ENCODE data around the gene ABCG2. TPM values are rescaled to one million over a fixed set of nuclear protein-coding genes. Genes with fewer than 3 reads are reported as not detected.

ABCG2 gene
- polyA plus RNA-seq, 1 of the 3 experiments (the other 2 are of a cell fraction) = 0.02 TPM

DNA sequence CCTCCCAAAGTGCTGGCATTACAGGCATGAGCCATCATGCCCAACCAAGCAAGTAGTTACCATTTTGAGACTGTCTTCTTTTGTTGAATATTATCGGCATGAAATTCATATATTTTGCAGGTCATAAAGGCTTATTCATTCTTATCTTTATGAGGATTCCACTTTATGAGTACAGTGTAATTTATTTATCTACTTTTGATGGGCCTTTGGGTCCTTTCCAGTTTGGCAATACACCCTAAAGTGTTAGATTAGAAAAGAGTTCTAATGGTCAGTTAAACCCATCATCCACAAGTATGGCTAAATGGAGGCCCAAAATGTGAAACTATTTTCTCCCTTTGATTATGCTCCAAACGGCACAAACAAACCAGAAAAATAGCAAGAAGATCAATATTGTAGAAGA is 10.9 kb upstream of the ABCG2 start:
- POLR2A ChIA-PET = no interaction called here

DNA sequence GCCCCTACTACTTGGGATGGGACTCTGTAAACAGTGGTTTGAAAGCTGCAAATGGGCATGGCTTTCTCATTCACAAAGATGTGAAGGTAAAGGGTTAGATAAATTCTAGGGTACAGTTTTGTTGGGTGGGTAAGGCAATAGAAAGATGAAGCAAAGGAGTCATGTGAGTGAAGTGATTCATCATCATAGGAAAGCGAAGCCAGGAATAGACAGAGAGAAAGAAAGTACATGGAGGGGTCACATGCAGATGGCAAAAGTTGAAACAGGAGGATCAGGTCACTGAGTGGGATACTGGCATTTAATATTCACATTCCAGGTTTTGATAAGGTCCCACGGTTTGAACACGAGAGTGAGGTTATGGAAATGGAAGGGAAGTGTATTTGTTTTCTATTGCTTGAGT is 8.2 kb upstream of the ABCG2 start:
- no peaks in the 10 kb centered on the region for H3K36me3 ChIP-seq (replicated peaks in 1 of 2; ENCODE audit: control insufficient read depth in 1 of 2, insufficient read depth in 2 of 2, low read length in 1 of 2)
- no peaks in the 10 kb centered on the region for H3F3A ChIP-seq (replicated peaks; ENCODE audit: insufficient read depth)
- H3K27ac ChIP-seq (ENCODE audit: low read depth in 2 of 2, low read length in 1 of 2) = no peak overlapping the region
- CTCF ChIA-PET = no interaction called here
- TF ChIP-seq ELF1 (IDR thresholded peaks at IDR 0.05) (no peak), TAF1 (IDR thresholded peaks at IDR 0.05; ENCODE audit: borderline replicate concordance, low read depth, low read length) (no peak), PBX3 (IDR thresholded peaks at IDR 0.05) (no peak), RXRA (IDR thresholded peaks at IDR 0.05; ENCODE audit: borderline replicate concordance, low read depth) (no peak), SIN3A (IDR thresholded peaks at IDR 0.05; ENCODE audit: borderline replicate concordance, low read depth, low read length) (no peak), NRF1 (IDR thresholded peaks at IDR 0.05; ENCODE audit: low read depth, low read length) (no peak), GABPA (IDR thresholded peaks at IDR 0.05; ENCODE audit: low read depth) (no peak), FOXM1 (IDR thresholded peaks at IDR 0.05; ENCODE audit: low read depth) (no peak), SMC3 (IDR thresholded peaks at IDR 0.05; ENCODE audit: low read depth, low read length) (no peak), RCOR1 (IDR thresholded peaks at IDR 0.05; ENCODE audit: low read length) (no peak), YY1 (IDR thresholded peaks at IDR 0.05; ENCODE audit: low read depth) (no peak)
- TF ChIP-seq, protein P1, sequence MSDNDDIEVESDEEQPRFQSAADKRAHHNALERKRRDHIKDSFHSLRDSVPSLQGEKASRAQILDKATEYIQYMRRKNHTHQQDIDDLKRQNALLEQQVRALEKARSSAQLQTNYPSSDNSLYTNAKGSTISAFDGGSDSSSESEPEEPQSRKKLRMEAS (IDR thresholded peaks at IDR 0.05; ENCODE audit: low read depth) = no peak
- TF ChIP-seq, protein P2, sequence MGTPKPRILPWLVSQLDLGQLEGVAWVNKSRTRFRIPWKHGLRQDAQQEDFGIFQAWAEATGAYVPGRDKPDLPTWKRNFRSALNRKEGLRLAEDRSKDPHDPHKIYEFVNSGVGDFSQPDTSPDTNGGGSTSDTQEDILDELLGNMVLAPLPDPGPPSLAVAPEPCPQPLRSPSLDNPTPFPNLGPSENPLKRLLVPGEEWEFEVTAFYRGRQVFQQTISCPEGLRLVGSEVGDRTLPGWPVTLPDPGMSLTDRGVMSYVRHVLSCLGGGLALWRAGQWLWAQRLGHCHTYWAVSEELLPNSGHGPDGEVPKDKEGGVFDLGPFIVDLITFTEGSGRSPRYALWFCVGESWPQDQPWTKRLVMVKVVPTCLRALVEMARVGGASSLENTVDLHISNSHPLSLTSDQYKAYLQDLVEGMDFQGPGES (IDR thresholded peaks at IDR 0.05; ENCODE audit: low read depth, low read length) = no peak
- no peaks in the 10 kb centered on the region for H3K79me2 ChIP-seq (ENCODE audit: insufficient read depth)
- no peak overlapping the region for H3K9ac ChIP-seq
- no peaks in the 10 kb centered on the region for H3K9me3 ChIP-seq
- POLR2A ChIA-PET = no interaction called here
- no peaks in the 10 kb centered on the region for H3K4me1 ChIP-seq (ENCODE audit: control insufficient read depth in 1 of 2, insufficient read depth in 2 of 2, low read depth in 1 of 2, low read length in 1 of 2)
- H3K4me3 ChIP-seq (ENCODE audit: low read depth in 2 of 2, low read length in 1 of 2) = no peak overlapping the region
- DNase-seq = no peak
- no peak overlapping the region for H2AFZ ChIP-seq (ENCODE audit: low read depth)
- H4K20me1 ChIP-seq (ENCODE audit: insufficient read depth) = no peaks in the 10 kb centered on the region
- whole genome bisulfite sequencing (ENCODE audit: low lambda C conversion rate) = 69% methylated on average over 3 of the region's 3 CpGs
- H3K9me2 ChIP-seq = no peaks in the 10 kb centered on the region
- no peaks in the 10 kb centered on the region for H3K27me3 ChIP-seq (ENCODE audit: insufficient read depth)
- H3K4me2 ChIP-seq = no peak overlapping the region

More for the DNA sequence above, 10.9 kb upstream of the ABCG2 start:
- no peak overlapping the region for H3K27ac ChIP-seq (ENCODE audit: low read depth in 2 of 2, low read length in 1 of 2)
- H3K36me3 ChIP-seq (replicated peaks in 1 of 2; ENCODE audit: control insufficient read depth in 1 of 2, insufficient read depth in 2 of 2, low read length in 1 of 2) = no peaks in the 10 kb centered on the region
- no peaks in the 10 kb centered on the region for H3K79me2 ChIP-seq (ENCODE audit: insufficient read depth)
- no peak overlapping the region for H3K4me2 ChIP-seq
- H4K20me1 ChIP-seq (ENCODE audit: insufficient read depth) = no peaks in the 10 kb centered on the region
- H3F3A ChIP-seq (replicated peaks; ENCODE audit: insufficient read depth) = no peaks in the 10 kb centered on the region
- H2AFZ ChIP-seq (ENCODE audit: low read depth) = no peak overlapping the region
- TF ChIP-seq CHD2 (IDR thresholded peaks at IDR 0.05; ENCODE audit: low read length, partially characterized antibody) (no peak), ELF1 (IDR thresholded peaks at IDR 0.05) (no peak), TAF1 (IDR thresholded peaks at IDR 0.05; ENCODE audit: borderline replicate concordance, low read depth, low read length) (no peak), MEF2A (IDR thresholded peaks at IDR 0.05; ENCODE audit: borderline replicate concordance, low read depth) (no peak), GATA2 (CRISPR knock-in tag; IDR thresholded peaks at IDR 0.05) (no peak), TEAD4 (IDR thresholded peaks at IDR 0.05; ENCODE audit: borderline replicate concordance, insufficient read depth) (no peak), NRF1 (IDR thresholded peaks at IDR 0.05; ENCODE audit: low read depth, low read length) (no peak)
- TF ChIP-seq, protein P3, sequence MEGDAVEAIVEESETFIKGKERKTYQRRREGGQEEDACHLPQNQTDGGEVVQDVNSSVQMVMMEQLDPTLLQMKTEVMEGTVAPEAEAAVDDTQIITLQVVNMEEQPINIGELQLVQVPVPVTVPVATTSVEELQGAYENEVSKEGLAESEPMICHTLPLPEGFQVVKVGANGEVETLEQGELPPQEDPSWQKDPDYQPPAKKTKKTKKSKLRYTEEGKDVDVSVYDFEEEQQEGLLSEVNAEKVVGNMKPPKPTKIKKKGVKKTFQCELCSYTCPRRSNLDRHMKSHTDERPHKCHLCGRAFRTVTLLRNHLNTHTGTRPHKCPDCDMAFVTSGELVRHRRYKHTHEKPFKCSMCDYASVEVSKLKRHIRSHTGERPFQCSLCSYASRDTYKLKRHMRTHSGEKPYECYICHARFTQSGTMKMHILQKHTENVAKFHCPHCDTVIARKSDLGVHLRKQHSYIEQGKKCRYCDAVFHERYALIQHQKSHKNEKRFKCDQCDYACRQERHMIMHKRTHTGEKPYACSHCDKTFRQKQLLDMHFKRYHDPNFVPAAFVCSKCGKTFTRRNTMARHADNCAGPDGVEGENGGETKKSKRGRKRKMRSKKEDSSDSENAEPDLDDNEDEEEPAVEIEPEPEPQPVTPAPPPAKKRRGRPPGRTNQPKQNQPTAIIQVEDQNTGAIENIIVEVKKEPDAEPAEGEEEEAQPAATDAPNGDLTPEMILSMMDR (IDR thresholded peaks at IDR 0.05) = no peak
- no peaks in the 10 kb centered on the region for H3K4me1 ChIP-seq (ENCODE audit: control insufficient read depth in 1 of 2, insufficient read depth in 2 of 2, low read depth in 1 of 2, low read length in 1 of 2)
- H3K9me2 ChIP-seq = no peaks in the 10 kb centered on the region
- no peaks in the 10 kb centered on the region for H3K27me3 ChIP-seq (ENCODE audit: insufficient read depth)
- WGBS (ENCODE audit: low lambda C conversion rate) = 60% methylated on average over 2 of the region's 2 CpGs
- no peak overlapping the region for H3K4me3 ChIP-seq (ENCODE audit: low read depth in 2 of 2, low read length in 1 of 2)
- no peak overlapping the region for H3K9ac ChIP-seq
- CTCF ChIA-PET = interaction anchor here (1.5 kb wide), 1 partner anchor 25 kb away, joined by 3 read pairs; no protein-coding TSS in a partner anchor
- H3K9me3 ChIP-seq = no peaks in the 10 kb centered on the region
- no peak for DNase-seq
